Activated CD4-positive, alpha-beta T cell treated with anti-CD3 and anti-CD28 coated beads for 48 hours (primary cell): ENCODE data around the gene DRG1.
"Not testable (repeated sequence)": the region's sequence is repeated elsewhere in the genome, so short reads cannot be mapped to it uniquely, and the experiment has no call there.

ENCODE experiments used
- DNase-seq: peaks from one replicate; pipeline ENCODE4 v3.0.0-alpha.2; 2020

The DRG1 gene

GRCh38 chr22:31399211-31400022, at the start of gene DRG1:
Gene DRG1 (plus strand): TSS chr22:31399604. CDS start chr22:31399684, 80 bp downstream.
- DNase-seq, result peak; percentile 98

GRCh38 chr22:31349960-31350359, 49.4 kb upstream of the DRG1 start:
- DNase-seq, result no peak

GRCh38 chr22:31350410-31350863, 49.0 kb upstream of the DRG1 start:
- DNase-seq, result no peak

GRCh38 chr22:31354515-31354914, 44.9 kb upstream of the DRG1 start:
- DNase-seq, result no peak

GRCh38 chr22:31360029-31360428, 39.4 kb upstream of the DRG1 start:
- DNase-seq, result no peak

- DNase-seq, result no peak
Measured at GRCh38 chr22:31361743-31362142, 37.7 kb upstream of the DRG1 start.

- DNase-seq, result no peak
Measured at GRCh38 chr22:31363885-31364465, 35.4 kb upstream of the DRG1 start.

GRCh38 chr22:31367426-31367825, 32.0 kb upstream of the DRG1 start:
- DNase-seq, result no peak

- DNase-seq, result no peak
Measured at GRCh38 chr22:31377612-31378011, 21.8 kb upstream of the DRG1 start.

GRCh38 chr22:31378123-31378522, 21.3 kb upstream of the DRG1 start:
- DNase-seq, result no peak

- DNase-seq, result peak; percentile 7
Measured at GRCh38 chr22:31378651-31379050, 20.8 kb upstream of the DRG1 start.

- DNase-seq, result peak; percentile 15
Measured at GRCh38 chr22:31393893-31394292, 5.5 kb upstream of the DRG1 start.

GRCh38 chr22:31394326-31394725, 5.1 kb upstream of the DRG1 start:
- no peak for DNase-seq

GRCh38 chr22:31398231-31398630, 1.2 kb upstream of the DRG1 start:
- no peak for DNase-seq

- no peak for DNase-seq
Measured at GRCh38 chr22:31400023-31400397, 606 bp downstream of the DRG1 start.

GRCh38 chr22:31402350-31402749, 2.9 kb downstream of the DRG1 start:
- DNase-seq, result not testable (repeated sequence)

- no peak for DNase-seq
Measured at GRCh38 chr22:31425331-31426050, 26.1 kb downstream of the DRG1 start.

GRCh38 chr22:31431950-31432349, 32.5 kb downstream of the DRG1 start:
- DNase-seq, result no peak

- no peak for DNase-seq
Measured at GRCh38 chr22:31436132-31436531, 36.7 kb downstream of the DRG1 start.

- DNase-seq, result no peak
Measured at GRCh38 chr22:31439808-31440207, 40.4 kb downstream of the DRG1 start.

GRCh38 chr22:31440681-31441080, 41.3 kb downstream of the DRG1 start:
- no peak for DNase-seq

- DNase-seq, result no peak
Measured at GRCh38 chr22:31441652-31442051, 42.2 kb downstream of the DRG1 start.

GRCh38 chr22:31442768-31443489, 43.5 kb downstream of the DRG1 start:
- no peak for DNase-seq
